ENCODE data around the gene TREM1.
"Not testable (repeated sequence)": the region's sequence is repeated elsewhere in the genome, so short reads cannot be mapped to it uniquely, and the experiment has no call there.

Gene TREM1

GRCh38 chr6:41321183-41321582 lies 34.7 kb upstream of the TREM1 start:
- H3K4me3 ChIP-seq (ENCODE audit: low read depth, low read length): no peak overlapping the region
- peaks cover 20% of the 10 kb centered on the region for H3K27me3 ChIP-seq (ENCODE audit: control insufficient read depth, insufficient read depth, low read length)
- no peak overlapping the region for H3K9ac ChIP-seq (ENCODE audit: low read depth, low read length)
- no peaks in the 10 kb centered on the region for H3K36me3 ChIP-seq (ENCODE audit: control insufficient read depth, insufficient read depth, low read length)
- no peak overlapping the region for H3K27ac ChIP-seq (ENCODE audit: low read depth, low read length)
- H3K9me3 ChIP-seq (ENCODE audit: control insufficient read depth, insufficient read depth, low read length): no peaks in the 10 kb centered on the region
- H3K4me1 ChIP-seq (ENCODE audit: control insufficient read depth, insufficient read depth, low read length): peaks cover 15% of the 10 kb centered on the region

- no peak overlapping the region for H3K27ac ChIP-seq (ENCODE audit: low read depth, low read length)
- H3K4me3 ChIP-seq (ENCODE audit: low read depth, low read length): peak overlapping the region; percentile 51
- peak overlapping the region; percentile 34 for H3K9ac ChIP-seq (ENCODE audit: low read depth, low read length)
Measured at GRCh38 chr6:41318654-41319565, 32.4 kb upstream of the TREM1 start.

GRCh38 chr6:41318261-41318653 lies 31.8 kb upstream of the TREM1 start:
- H3K9ac ChIP-seq (ENCODE audit: low read depth, low read length): peak overlapping the region; percentile 34; the same call in 1 of the 2 replicates
- H3K27ac ChIP-seq (ENCODE audit: low read depth, low read length): no peak overlapping the region
- H3K27me3 ChIP-seq (ENCODE audit: control insufficient read depth, insufficient read depth, low read length): peaks cover 20% of the 10 kb centered on the region
- peaks cover 15% of the 10 kb centered on the region for H3K4me1 ChIP-seq (ENCODE audit: control insufficient read depth, insufficient read depth, low read length)
- H3K9me3 ChIP-seq (ENCODE audit: control insufficient read depth, insufficient read depth, low read length): no peaks in the 10 kb centered on the region
- H3K4me3 ChIP-seq (ENCODE audit: low read depth, low read length): peak overlapping the region; percentile 51
- no peaks in the 10 kb centered on the region for H3K36me3 ChIP-seq (ENCODE audit: control insufficient read depth, insufficient read depth, low read length)

More at GRCh38 chr6:41318654-41319565, 32.4 kb upstream of the TREM1 start:
- Histone ChIP-seq H3K27me3 (ENCODE audit: control insufficient read depth, insufficient read depth, low read length) (peaks cover 20% of the 10 kb centered on the region), H3K36me3 (ENCODE audit: control insufficient read depth, insufficient read depth, low read length) (no peaks in the 10 kb centered on the region), H3K9me3 (ENCODE audit: control insufficient read depth, insufficient read depth, low read length) (no peaks in the 10 kb centered on the region), H3K4me1 (ENCODE audit: control insufficient read depth, insufficient read depth, low read length) (peaks cover 15% of the 10 kb centered on the region)

GRCh38 chr6:41315943-41316620 lies 29.6 kb upstream of the TREM1 start:
- no peak overlapping the region for H3K27ac ChIP-seq (ENCODE audit: low read depth, low read length)
- peaks cover 15% of the 10 kb centered on the region for H3K4me1 ChIP-seq (ENCODE audit: control insufficient read depth, insufficient read depth, low read length)
- H3K9ac ChIP-seq (ENCODE audit: low read depth, low read length): no peak overlapping the region
- no peaks in the 10 kb centered on the region for H3K36me3 ChIP-seq (ENCODE audit: control insufficient read depth, insufficient read depth, low read length)
- H3K27me3 ChIP-seq (ENCODE audit: control insufficient read depth, insufficient read depth, low read length): peaks cover 20% of the 10 kb centered on the region
- no peak overlapping the region for H3K4me3 ChIP-seq (ENCODE audit: low read depth, low read length)
- H3K9me3 ChIP-seq (ENCODE audit: control insufficient read depth, insufficient read depth, low read length): no peaks in the 10 kb centered on the region

- H3K9ac ChIP-seq (ENCODE audit: low read depth, low read length): no peak overlapping the region
- no peaks in the 10 kb centered on the region for H3K36me3 ChIP-seq (ENCODE audit: control insufficient read depth, insufficient read depth, low read length)
- peaks cover 15% of the 10 kb centered on the region for H3K4me1 ChIP-seq (ENCODE audit: control insufficient read depth, insufficient read depth, low read length)
- H3K27ac ChIP-seq (ENCODE audit: low read depth, low read length): no peak overlapping the region
- no peaks in the 10 kb centered on the region for H3K9me3 ChIP-seq (ENCODE audit: control insufficient read depth, insufficient read depth, low read length)
- no peak overlapping the region for H3K4me3 ChIP-seq (ENCODE audit: low read depth, low read length)
- H3K27me3 ChIP-seq (ENCODE audit: control insufficient read depth, insufficient read depth, low read length): peaks cover 20% of the 10 kb centered on the region
Measured at GRCh38 chr6:41315203-41315602, 28.7 kb upstream of the TREM1 start.

- no peak overlapping the region for H3K27ac ChIP-seq (ENCODE audit: low read depth, low read length)
- no peaks in the 10 kb centered on the region for H3K36me3 ChIP-seq (ENCODE audit: control insufficient read depth, insufficient read depth, low read length)
- H3K9ac ChIP-seq (ENCODE audit: low read depth, low read length): no peak overlapping the region
- no peaks in the 10 kb centered on the region for H3K9me3 ChIP-seq (ENCODE audit: control insufficient read depth, insufficient read depth, low read length)
- no peak overlapping the region for H3K4me3 ChIP-seq (ENCODE audit: low read depth, low read length)
- H3K4me1 ChIP-seq (ENCODE audit: control insufficient read depth, insufficient read depth, low read length): peaks cover 11% of the 10 kb centered on the region
- no peaks in the 10 kb centered on the region; the same call in 1 of the 2 replicates for H3K27me3 ChIP-seq (ENCODE audit: control insufficient read depth, insufficient read depth, low read length)
Measured at GRCh38 chr6:41306187-41306854, 19.8 kb upstream of the TREM1 start.

- H3K9ac ChIP-seq (ENCODE audit: low read depth, low read length): no peak overlapping the region
- H3K36me3 ChIP-seq (ENCODE audit: control insufficient read depth, insufficient read depth, low read length): no peaks in the 10 kb centered on the region
- H3K9me3 ChIP-seq (ENCODE audit: control insufficient read depth, insufficient read depth, low read length): peaks cover 4% of the 10 kb centered on the region; the same call in 1 of the 2 replicates
- peaks cover 11% of the 10 kb centered on the region for H3K4me1 ChIP-seq (ENCODE audit: control insufficient read depth, insufficient read depth, low read length)
- H3K27ac ChIP-seq (ENCODE audit: low read depth, low read length): no peak overlapping the region
- no peaks in the 10 kb centered on the region; the same call in 1 of the 2 replicates for H3K27me3 ChIP-seq (ENCODE audit: control insufficient read depth, insufficient read depth, low read length)
- H3K4me3 ChIP-seq (ENCODE audit: low read depth, low read length): no peak overlapping the region
Measured at GRCh38 chr6:41302638-41303037, 16.2 kb upstream of the TREM1 start.

- H3K9ac ChIP-seq (ENCODE audit: low read depth, low read length): no peak overlapping the region
- H3K27me3 ChIP-seq (ENCODE audit: control insufficient read depth, insufficient read depth, low read length): no peaks in the 10 kb centered on the region
- peaks cover 17% of the 10 kb centered on the region for H3K9me3 ChIP-seq (ENCODE audit: control insufficient read depth, insufficient read depth, low read length)
- no peak overlapping the region for H3K4me3 ChIP-seq (ENCODE audit: low read depth, low read length)
- no peaks in the 10 kb centered on the region for H3K36me3 ChIP-seq (ENCODE audit: control insufficient read depth, insufficient read depth, low read length)
- H3K27ac ChIP-seq (ENCODE audit: low read depth, low read length): no peak overlapping the region
- H3K4me1 ChIP-seq (ENCODE audit: control insufficient read depth, insufficient read depth, low read length): no peaks in the 10 kb centered on the region
Measured at GRCh38 chr6:41298785-41299502, 12.5 kb upstream of the TREM1 start.

- H3K4me1 ChIP-seq (ENCODE audit: control insufficient read depth, insufficient read depth, low read length); H3K9ac ChIP-seq (ENCODE audit: low read depth, low read length); H3K36me3 ChIP-seq (ENCODE audit: control insufficient read depth, insufficient read depth, low read length); H3K27ac ChIP-seq (ENCODE audit: low read depth, low read length); H3K4me3 ChIP-seq (ENCODE audit: low read depth, low read length): not testable (repeated sequence)
- Histone ChIP-seq H3K9me3 (ENCODE audit: control insufficient read depth, insufficient read depth, low read length) (peaks cover 17% of the 10 kb centered on the region), H3K27me3 (ENCODE audit: control insufficient read depth, insufficient read depth, low read length) (peaks cover 11% of the 10 kb centered on the region)
Measured at GRCh38 chr6:41297248-41297647, 10.8 kb upstream of the TREM1 start.

- H3K27ac ChIP-seq (ENCODE audit: low read depth, low read length): no peak overlapping the region
- no peak overlapping the region for H3K4me3 ChIP-seq (ENCODE audit: low read depth, low read length)
- H3K9me3 ChIP-seq (ENCODE audit: control insufficient read depth, insufficient read depth, low read length): peaks cover 17% of the 10 kb centered on the region
- H3K36me3 ChIP-seq (ENCODE audit: control insufficient read depth, insufficient read depth, low read length): no peaks in the 10 kb centered on the region
- peaks cover 36% of the 10 kb centered on the region for H3K27me3 ChIP-seq (ENCODE audit: control insufficient read depth, insufficient read depth, low read length)
- no peak overlapping the region for H3K9ac ChIP-seq (ENCODE audit: low read depth, low read length)
- H3K4me1 ChIP-seq (ENCODE audit: control insufficient read depth, insufficient read depth, low read length): peaks cover 9% of the 10 kb centered on the region; the same call in 1 of the 2 replicates
Measured at GRCh38 chr6:41294214-41294872, 7.9 kb upstream of the TREM1 start.
